MM.1S (cell line): ENCODE measurements around the gene CD101.

Experiments
- EZH2 ChIP-seq: fragments of 300-600 bp; sonication (generic); optimal IDR thresholded peaks from 2 replicates; pipeline ENCODE3; 2017; ENCODE audit warnings: low read depth, mild to moderate bottlenecking, antibody characterized with exemption, low read length, mixed read lengths
- EZH2phosphoT487 ChIP-seq: fragments of 300-600 bp; sonication (generic); IDR thresholded peaks from 2 replicates; pipeline ENCODE4 v1.6.1; 2018; ENCODE audit warnings: antibody characterized with exemption, low read length
- TF ChIP-seq, protein P1 (sequence below): fragments of 300-600 bp; sonication (generic); IDR thresholded peaks from 2 replicates; pipeline ENCODE4 v1.5.1; 2016; ENCODE audit warnings: antibody characterized with exemption, low read length, mixed read lengths

GRCh38 chr1:117059334-117059677 is 57.7 kb downstream of the CD101 start:
- TF ChIP-seq, protein P1, sequence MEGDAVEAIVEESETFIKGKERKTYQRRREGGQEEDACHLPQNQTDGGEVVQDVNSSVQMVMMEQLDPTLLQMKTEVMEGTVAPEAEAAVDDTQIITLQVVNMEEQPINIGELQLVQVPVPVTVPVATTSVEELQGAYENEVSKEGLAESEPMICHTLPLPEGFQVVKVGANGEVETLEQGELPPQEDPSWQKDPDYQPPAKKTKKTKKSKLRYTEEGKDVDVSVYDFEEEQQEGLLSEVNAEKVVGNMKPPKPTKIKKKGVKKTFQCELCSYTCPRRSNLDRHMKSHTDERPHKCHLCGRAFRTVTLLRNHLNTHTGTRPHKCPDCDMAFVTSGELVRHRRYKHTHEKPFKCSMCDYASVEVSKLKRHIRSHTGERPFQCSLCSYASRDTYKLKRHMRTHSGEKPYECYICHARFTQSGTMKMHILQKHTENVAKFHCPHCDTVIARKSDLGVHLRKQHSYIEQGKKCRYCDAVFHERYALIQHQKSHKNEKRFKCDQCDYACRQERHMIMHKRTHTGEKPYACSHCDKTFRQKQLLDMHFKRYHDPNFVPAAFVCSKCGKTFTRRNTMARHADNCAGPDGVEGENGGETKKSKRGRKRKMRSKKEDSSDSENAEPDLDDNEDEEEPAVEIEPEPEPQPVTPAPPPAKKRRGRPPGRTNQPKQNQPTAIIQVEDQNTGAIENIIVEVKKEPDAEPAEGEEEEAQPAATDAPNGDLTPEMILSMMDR: no peak
- no peak for TF ChIP-seq EZH2
- TF ChIP-seq EZH2phosphoT487: no peak
